Kidney (tissue), 14 donors: ENCODE measurements around the gene KARS1. TPM values are rescaled to one million over a fixed set of nuclear protein-coding genes. Genes with fewer than 3 reads are reported as not detected.

Source experiments
- DNase-seq, 5 donors: peaks; one replicate each; pipeline ENCODE4 v3.0.0-alpha.2; 2013 to 2020
- FAIRE-seq: peaks from 2 replicates; lab custom pipeline; 2012; peaks lifted over from hg19 to GRCh38; lab: Jason Lieb, UNC
- H3K27ac ChIP-seq, 2 donors: one replicate each; pipeline ENCODE4 v1.7.0; 2013; ENCODE audit warnings: low read depth in 2 of 2, low read length in 2 of 2, inconsistent platforms in 1 of 2
- H3K27me3 ChIP-seq: one replicate; pipeline ENCODE4 v1.7.1; 2013; ENCODE audit warnings: low read length, inconsistent platforms; ENCODE audit not compliant: control insufficient read depth, insufficient read depth
- H3K36me3 ChIP-seq, 3 donors: one replicate each; pipeline versions ENCODE4 v1.7.0 to v1.7.1; 2013; ENCODE audit warnings: low read length in 3 of 3, control low read depth in 1 of 3, inconsistent platforms in 1 of 3; ENCODE audit not compliant: insufficient read depth in 3 of 3, control insufficient read depth in 2 of 3
- H3K4me1 ChIP-seq, 3 donors: one replicate each; pipeline versions ENCODE4 v1.7.0 to v1.7.1; 2013; ENCODE audit warnings: low read length in 3 of 3, inconsistent platforms in 1 of 3, low read depth in 1 of 3; ENCODE audit not compliant: control insufficient read depth in 2 of 3, insufficient read depth in 2 of 3
- H3K4me3 ChIP-seq, 3 donors: one replicate each; pipeline versions ENCODE4 v1.7.0 to v1.8.1; 2013; ENCODE audit warnings: low read length in 3 of 3, control low read depth in 1 of 3, inconsistent platforms in 1 of 3
- H3K9ac ChIP-seq, 3 donors: one replicate each; pipeline versions ENCODE4 v1.7.0 to v1.7.1; 2013; ENCODE audit warnings: low read length in 3 of 3, control low read depth in 1 of 3, inconsistent platforms in 1 of 3
- H3K9me3 ChIP-seq, 3 donors: one replicate each; pipeline versions ENCODE4 v1.7.0 to v1.7.1; 2013; ENCODE audit warnings: low read length in 3 of 3, control low read depth in 1 of 3, inconsistent platforms in 1 of 3; ENCODE audit not compliant: control insufficient read depth in 2 of 3, insufficient read depth in 1 of 3
- intact Hi-C: fragments of 100-400 bp; cut with DNase I; formaldehyde crosslinking; loops from one replicate; pipeline ENCODE4 v1.11.1; 2022
- polyA plus RNA-seq: library from polyadenylated mRNA; stranded (reverse); fragments of 350-450 nt; fragmentation: Illumina TruSeq; extraction: RNeasy Lipid Tissue Mini Kit (QIAGEN cat#74804); gene quantifications from one replicate; pipeline ENCODE4 v1.2.3, GENCODE V29; 2014; ENCODE audit warnings: low read depth, low replicate concordance; ENCODE audit not compliant: insufficient read depth
- total RNA-seq: library from RNA; stranded (reverse); fragmentation: NEBNext Ultra II Directional; extraction: Animal tissue kit (Norgen Biotek cat#: 25700); gene quantifications from one replicate; pipeline ENCODE4 v1.2.1, GENCODE V29; 2021
- TF ChIP-seq, protein P1 (sequence below): IDR thresholded peaks from 3 replicates; pipeline ENCODE4 v1.5.1; 2012; ENCODE audit warnings: mild to moderate bottlenecking, moderate library complexity, borderline replicate concordance; ENCODE audit not compliant: insufficient read depth; ENCODE audit errors: extremely low read depth
- donor health status: control.
- donor health status: control.
- donor health status: control.
- donor health status: control.
- donor health status: control.
- donor health status: DM: yes; HTN: yes; CAD: no.
- donor health status: Normal renal cell carcinoma (clear cell type).

Gene KARS1
- total and polyA plus RNA-seq, 2 donors from 2014 or later: 97.4 to 104 TPM

DNA sequence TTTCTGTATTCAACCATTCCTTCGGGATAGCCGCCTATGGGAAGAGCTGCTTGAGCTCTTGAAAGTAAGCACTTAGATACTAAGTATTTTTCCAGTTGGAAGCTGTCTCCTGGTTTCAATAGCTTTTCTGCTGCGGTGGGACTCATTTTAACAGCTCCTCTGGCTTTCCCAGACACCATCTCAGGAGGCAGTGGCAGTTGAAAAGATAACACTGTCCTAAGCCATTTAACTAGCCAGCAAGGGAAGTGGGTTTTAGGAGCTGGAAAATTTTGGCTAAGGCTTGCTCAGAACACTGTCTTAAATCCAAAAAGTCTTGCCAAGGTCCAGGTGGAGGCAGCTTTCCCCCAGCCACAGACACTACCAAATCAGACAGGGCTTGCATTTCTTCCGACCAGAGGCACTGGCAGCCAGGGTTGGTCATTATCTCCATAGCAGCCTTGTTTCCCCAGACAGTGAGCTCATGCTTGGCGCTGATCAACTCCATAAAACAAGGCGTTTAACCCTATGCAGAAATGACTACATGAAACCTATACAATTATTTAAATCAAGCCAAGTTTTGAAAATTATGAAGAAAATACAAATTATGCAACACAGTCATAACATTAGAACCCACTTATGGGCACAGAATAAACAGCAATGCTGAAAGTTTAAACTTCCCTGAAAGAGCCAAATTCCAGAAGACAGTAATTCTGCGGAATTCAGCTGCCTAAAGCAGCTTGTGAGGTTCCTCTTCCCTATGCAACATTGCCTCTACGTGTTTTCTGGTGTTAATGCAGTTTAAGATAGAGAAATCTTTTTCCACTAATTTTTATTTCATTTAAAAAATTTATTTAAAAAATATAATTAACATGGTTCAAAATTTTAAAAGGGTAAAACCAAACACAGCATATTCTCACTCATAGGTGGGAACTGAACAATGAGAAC lies 56.3 kb downstream of the KARS1 start:
- no peak overlapping the region for H3K27ac ChIP-seq
- no peaks in the 10 kb centered on the region for H3K9me3 ChIP-seq
- H3K36me3 ChIP-seq: peaks cover 0 to 6% (median 0%) of the 10 kb centered on the region in 3 donors
- H3K4me1 ChIP-seq: no peaks in the 10 kb centered on the region
- no peak overlapping the region for H3K4me3 ChIP-seq
- H3K27me3 ChIP-seq: no peaks in the 10 kb centered on the region
- FAIRE-seq (no peak), DNase-seq (peak in 1 of 5 donors; percentile 39)
- no peak overlapping the region for H3K9ac ChIP-seq
- intact Hi-C loops: no loop called here
- TF ChIP-seq, protein P1, sequence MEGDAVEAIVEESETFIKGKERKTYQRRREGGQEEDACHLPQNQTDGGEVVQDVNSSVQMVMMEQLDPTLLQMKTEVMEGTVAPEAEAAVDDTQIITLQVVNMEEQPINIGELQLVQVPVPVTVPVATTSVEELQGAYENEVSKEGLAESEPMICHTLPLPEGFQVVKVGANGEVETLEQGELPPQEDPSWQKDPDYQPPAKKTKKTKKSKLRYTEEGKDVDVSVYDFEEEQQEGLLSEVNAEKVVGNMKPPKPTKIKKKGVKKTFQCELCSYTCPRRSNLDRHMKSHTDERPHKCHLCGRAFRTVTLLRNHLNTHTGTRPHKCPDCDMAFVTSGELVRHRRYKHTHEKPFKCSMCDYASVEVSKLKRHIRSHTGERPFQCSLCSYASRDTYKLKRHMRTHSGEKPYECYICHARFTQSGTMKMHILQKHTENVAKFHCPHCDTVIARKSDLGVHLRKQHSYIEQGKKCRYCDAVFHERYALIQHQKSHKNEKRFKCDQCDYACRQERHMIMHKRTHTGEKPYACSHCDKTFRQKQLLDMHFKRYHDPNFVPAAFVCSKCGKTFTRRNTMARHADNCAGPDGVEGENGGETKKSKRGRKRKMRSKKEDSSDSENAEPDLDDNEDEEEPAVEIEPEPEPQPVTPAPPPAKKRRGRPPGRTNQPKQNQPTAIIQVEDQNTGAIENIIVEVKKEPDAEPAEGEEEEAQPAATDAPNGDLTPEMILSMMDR: no peak

DNA sequence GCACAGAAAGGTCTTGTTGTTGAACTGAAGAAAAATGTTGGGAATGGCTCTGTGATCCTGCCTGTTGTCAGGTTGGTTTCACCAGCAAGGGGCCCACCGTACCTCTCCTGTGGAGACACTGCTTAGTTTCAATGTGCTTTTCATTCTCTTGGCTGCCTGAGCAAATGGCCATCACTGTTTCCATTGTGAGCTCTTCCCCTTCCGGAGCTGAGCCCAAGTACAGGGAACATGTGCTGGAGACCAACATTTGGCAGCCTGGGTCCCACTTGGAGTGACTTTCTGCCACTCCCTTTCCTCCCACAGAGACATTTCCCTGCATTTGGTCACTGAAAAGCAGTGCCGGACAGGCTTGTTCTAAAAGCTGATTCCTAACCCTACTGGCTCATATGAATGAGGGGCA lies 58.2 kb downstream of the KARS1 start:
- DNase-seq (no peak), FAIRE-seq (no peak)
- Histone ChIP-seq H3K4me3 (no peak overlapping the region), H3K9ac (no peak overlapping the region), H3K27ac (no peak overlapping the region), H3K9me3 (no peaks in the 10 kb centered on the region), H3K4me1 (no peaks in the 10 kb centered on the region), H3K36me3 (peaks cover 0 to 6% (median 0%) of the 10 kb centered on the region in 3 donors), H3K27me3 (no peaks in the 10 kb centered on the region)
- intact Hi-C loops: no loop called here
- TF ChIP-seq, protein P1: no peak

- no peaks in the 10 kb centered on the region for H3K4me1 ChIP-seq
- intact Hi-C loops: no loop called here
- DNase-seq (peak in 1 of 5 donors; percentile 18), FAIRE-seq (no peak)
- peaks cover 0 to 6% (median 0%) of the 10 kb centered on the region in 3 donors for H3K36me3 ChIP-seq
- TF ChIP-seq, protein P1: no peak
- no peaks in the 10 kb centered on the region for H3K27me3 ChIP-seq
- H3K4me3 ChIP-seq: no peak overlapping the region
- no peak overlapping the region for H3K9ac ChIP-seq
- no peak overlapping the region for H3K27ac ChIP-seq
- no peaks in the 10 kb centered on the region for H3K9me3 ChIP-seq
Observed at GRCh38 chr16:75588716-75589115, 58.7 kb downstream of the KARS1 start.
